ENCODE results near the gene CHCT1.

- TF ChIP-seq CTCF (IDR thresholded peaks at IDR 0.05) (no peak), POLR2A (IDR thresholded peaks at IDR 0.05) (no peak)
Observed at GRCh38 chr17:60403962-60404361, 18.3 kb upstream of the CHCT1 start.
